Nephron progenitor cell (in vitro differentiated cells): ENCODE data around the gene PI16.
"Not testable (repeated sequence)": the region's sequence is repeated elsewhere in the genome, so short reads cannot be mapped to it uniquely, and the experiment has no call there.

ENCODE experiments used
- DNase-seq: peaks from one replicate; pipeline ENCODE4 v3.0.0; 2021
- H3K27ac Mint-ChIP-seq: 2 replicates; pipeline ENCODE4 v1.8.0; 2021; ENCODE audit warnings: mild to moderate bottlenecking, moderate library complexity, mixed read lengths
- H3K27me3 Mint-ChIP-seq: 2 replicates; pipeline ENCODE4 v1.8.0; 2021; ENCODE audit warnings: mild to moderate bottlenecking, low read depth, mixed read lengths; ENCODE audit not compliant: poor library complexity
- H3K36me3 Mint-ChIP-seq: 2 replicates; pipeline ENCODE4 v1.8.0; 2021; ENCODE audit warnings: low read depth, mixed read lengths
- H3K4me1 Mint-ChIP-seq: 2 replicates; pipeline ENCODE4 v1.8.0; 2021; ENCODE audit warnings: mixed read lengths
- H3K4me3 Mint-ChIP-seq: 2 replicates; pipeline ENCODE4 v1.8.0; 2021; ENCODE audit warnings: mild to moderate bottlenecking, moderate library complexity, mixed read lengths
- H3K9me3 Mint-ChIP-seq: 2 replicates; pipeline ENCODE4 v1.8.0; 2021; ENCODE audit warnings: mild to moderate bottlenecking, moderate library complexity, mixed read lengths
- CTCF ChIP-seq: fragments of 200-600 bp; sonication (generic); IDR thresholded peaks from 2 replicates; pipeline ENCODE4 v1.5.0; 2021; ENCODE audit warnings: antibody characterized with exemption

The PI16 gene

GRCh38 chr6:36989264-36989663, 34.7 kb downstream of the PI16 start:
- peaks cover 5% of the 10 kb centered on the region for H3K36me3 Mint-ChIP-seq
- peaks cover 23% of the 10 kb centered on the region for H3K4me1 Mint-ChIP-seq
- H3K27me3 Mint-ChIP-seq = peaks cover 24% of the 10 kb centered on the region
- TF ChIP-seq CTCF = no peak
- no peak for DNase-seq
- peak overlapping the region; percentile 63 for H3K27ac Mint-ChIP-seq
- peaks cover 4% of the 10 kb centered on the region for H3K9me3 Mint-ChIP-seq
- no peak overlapping the region for H3K4me3 Mint-ChIP-seq

GRCh38 chr6:36990401-36990800, 35.9 kb downstream of the PI16 start:
- DNase-seq, H3K27ac Mint-ChIP-seq, H3K9me3 Mint-ChIP-seq, H3K36me3 Mint-ChIP-seq, H3K4me3 Mint-ChIP-seq: not testable (repeated sequence)
- peaks cover 25% of the 10 kb centered on the region for H3K4me1 Mint-ChIP-seq
- H3K27me3 Mint-ChIP-seq = peaks cover 28% of the 10 kb centered on the region

GRCh38 chr6:36997811-36998722, 43.5 kb downstream of the PI16 start:
- Mint-ChIP-seq H3K27ac (peak overlapping the region; percentile 87), H3K27me3 (peaks cover 16% of the 10 kb centered on the region), H3K9me3 (peaks cover 4% of the 10 kb centered on the region), H3K36me3 (no peaks in the 10 kb centered on the region), H3K4me1 (peaks cover 73% of the 10 kb centered on the region), H3K4me3 (peak overlapping the region; percentile 52)
- DNase-seq = no peak
- TF ChIP-seq CTCF = no peak

- H3K9me3 Mint-ChIP-seq = peaks cover 4% of the 10 kb centered on the region
- H3K27ac Mint-ChIP-seq = peak overlapping the region; percentile 87
- H3K36me3 Mint-ChIP-seq = no peaks in the 10 kb centered on the region
- no peak for DNase-seq
- peaks cover 10% of the 10 kb centered on the region for H3K27me3 Mint-ChIP-seq
- no peak for TF ChIP-seq CTCF
- H3K4me1 Mint-ChIP-seq = peaks cover 75% of the 10 kb centered on the region
- peak overlapping the region; percentile 2 for H3K4me3 Mint-ChIP-seq
These were observed 44.1 kb downstream of the PI16 start for GRCh38 chr6:36998723-36999038.

GRCh38 chr6:36999061-36999750, 44.7 kb downstream of the PI16 start:
- peaks cover 14% of the 10 kb centered on the region for H3K27me3 Mint-ChIP-seq
- no peak overlapping the region for H3K4me3 Mint-ChIP-seq
- no peaks in the 10 kb centered on the region for H3K36me3 Mint-ChIP-seq
- DNase-seq = peak; percentile 66
- TF ChIP-seq CTCF = no peak
- peaks cover 4% of the 10 kb centered on the region for H3K9me3 Mint-ChIP-seq
- peak overlapping the region; percentile 87 for H3K27ac Mint-ChIP-seq
- peaks cover 80% of the 10 kb centered on the region for H3K4me1 Mint-ChIP-seq

GRCh38 chr6:36999751-37000125, 45.2 kb downstream of the PI16 start:
- Mint-ChIP-seq H3K4me1 (peaks cover 83% of the 10 kb centered on the region), H3K27me3 (peaks cover 11% of the 10 kb centered on the region), H3K4me3 (no peak overlapping the region), H3K36me3 (no peaks in the 10 kb centered on the region), H3K27ac (peak overlapping the region; percentile 59), H3K9me3 (peaks cover 4% of the 10 kb centered on the region)
- DNase-seq = no peak
- no peak for TF ChIP-seq CTCF
